SK-N-MC (cell line): Measurements from ENCODE around the gene LRRC23.
"Not testable (repeated sequence)": the region's sequence is repeated elsewhere in the genome, so short reads cannot be mapped to it uniquely, and the experiment has no call there.

Experiments used
- DNase-seq: peaks from one replicate; pipeline ENCODE4 v3.0.0-alpha.2; 2011; ENCODE audit warnings: low read depth, low spot score
- H3K27ac ChIP-seq: fragments of 200-600 bp; sonication (generic); 2 replicates; pipeline ENCODE4 v1.5.1; 2016; ENCODE audit warnings: mixed run types
- H3K36me3 ChIP-seq: fragments of 200-600 bp; sonication (generic); 2 replicates; pipeline ENCODE4 v1.6.1; 2017; ENCODE audit warnings: antibody characterized with exemption, low read length, mixed read lengths; ENCODE audit not compliant: insufficient read depth
- H3K4me3 ChIP-seq: fragments of 200-600 bp; sonication (generic); 2 replicates; pipeline ENCODE4 v1.5.1; 2016
- H3K9ac ChIP-seq: fragments of 200-600 bp; sonication (generic); 2 replicates; pipeline ENCODE4 v1.8.0; 2017; ENCODE audit warnings: mixed run types, mixed read lengths; ENCODE audit not compliant: insufficient read length
- H3K9me3 ChIP-seq: fragments of 200-600 bp; sonication (generic); 2 replicates; pipeline ENCODE4 v1.6.1; 2017; ENCODE audit warnings: low read depth, mild to moderate bottlenecking, antibody characterized with exemption, low read length, moderate library complexity, mixed read lengths
- EZH2 ChIP-seq: fragments of 200-600 bp; sonication (generic); IDR thresholded peaks from one replicate; pipeline ENCODE4 v1.6.1; 2017; ENCODE audit warnings: antibody characterized with exemption
- FOXP2 ChIP-seq: optimal IDR thresholded peaks from 2 replicates; pipeline ENCODE3; 2011; ENCODE audit warnings: mild to moderate bottlenecking, moderate library complexity; ENCODE audit not compliant: insufficient read depth; ENCODE audit errors: extremely low read length, control extremely low read depth
- POLR2AphosphoS5 ChIP-seq: IDR thresholded peaks from 2 replicates; pipeline ENCODE4 v1.6.1; 2012; ENCODE audit warnings: mild to moderate bottlenecking, low read depth, low read length, borderline replicate concordance

LRRC23 gene, protein sequence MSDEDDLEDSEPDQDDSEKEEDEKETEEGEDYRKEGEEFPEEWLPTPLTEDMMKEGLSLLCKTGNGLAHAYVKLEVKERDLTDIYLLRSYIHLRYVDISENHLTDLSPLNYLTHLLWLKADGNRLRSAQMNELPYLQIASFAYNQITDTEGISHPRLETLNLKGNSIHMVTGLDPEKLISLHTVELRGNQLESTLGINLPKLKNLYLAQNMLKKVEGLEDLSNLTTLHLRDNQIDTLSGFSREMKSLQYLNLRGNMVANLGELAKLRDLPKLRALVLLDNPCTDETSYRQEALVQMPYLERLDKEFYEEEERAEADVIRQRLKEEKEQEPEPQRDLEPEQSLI

GRCh38 chr12:6904280-6905276 lies at the start of gene LRRC23:
Gene LRRC23, plus strand, starts transcription at chr12:6904822. Its CDS starts 812 bp downstream, at chr12:6905634.
- Histone ChIP-seq H3K36me3 (no peaks in the 10 kb centered on the region), H3K4me3 (peak within 1 kb of the TSS; percentile 80), H3K9ac (peak within 1 kb of the TSS; percentile 75), H3K27ac (peak within 1 kb of the TSS; percentile 68), H3K9me3 (no peaks in the 10 kb centered on the region)
- no peak for TF ChIP-seq FOXP2
- peak; percentile 73; the same call in 1 of the 2 replicates for TF ChIP-seq POLR2AphosphoS5
- TF ChIP-seq EZH2: no peak
- peak; percentile 88 for DNase-seq

- H3K27ac ChIP-seq: no peak overlapping the region
- DNase-seq: no peak
- H3K9ac ChIP-seq: no peak overlapping the region
- no peak overlapping the region for H3K4me3 ChIP-seq
- TF ChIP-seq EZH2 (no peak), POLR2AphosphoS5 (no peak), FOXP2 (no peak)
- no peaks in the 10 kb centered on the region for H3K9me3 ChIP-seq
- peaks cover 51% of the 10 kb centered on the region for H3K36me3 ChIP-seq
These were observed 49.3 kb upstream of the LRRC23 start for GRCh38 chr12:6855322-6855721.

DNA sequence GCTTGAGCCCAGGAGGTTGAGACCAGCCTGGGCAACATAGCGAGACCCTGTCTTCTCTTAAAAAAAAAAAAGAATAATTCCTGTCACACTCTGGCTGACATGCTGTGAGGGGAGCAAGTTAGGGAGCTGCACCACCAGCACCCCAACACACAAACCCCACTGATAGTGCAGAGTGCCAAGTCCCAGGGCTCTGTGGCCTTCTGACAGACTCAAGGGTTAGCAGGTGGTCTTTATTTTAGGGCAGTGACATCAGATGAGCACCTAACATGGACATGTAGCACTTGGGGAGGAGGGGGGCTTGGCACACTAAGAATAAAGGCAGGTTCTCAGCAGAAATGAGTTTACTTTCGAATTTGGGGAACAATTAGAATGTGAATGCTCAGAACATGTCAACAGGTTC lies 45.8 kb upstream of the LRRC23 start:
- Histone ChIP-seq H3K9ac (no peak overlapping the region), H3K27ac (no peak overlapping the region), H3K9me3 (no peaks in the 10 kb centered on the region), H3K4me3 (no peak overlapping the region), H3K36me3 (peaks cover 84% of the 10 kb centered on the region)
- TF ChIP-seq FOXP2: no peak
- no peak for TF ChIP-seq EZH2
- TF ChIP-seq POLR2AphosphoS5: no peak
- DNase-seq: no peak

GRCh38 chr12:6860116-6860515 lies 44.5 kb upstream of the LRRC23 start:
- Histone ChIP-seq H3K4me3 (no peak overlapping the region), H3K9me3 (no peaks in the 10 kb centered on the region), H3K36me3 (peaks cover 90% of the 10 kb centered on the region), H3K9ac (no peak overlapping the region), H3K27ac (no peak overlapping the region)
- no peak for TF ChIP-seq POLR2AphosphoS5
- TF ChIP-seq FOXP2: no peak
- TF ChIP-seq EZH2: no peak
- DNase-seq: no peak

GRCh38 chr12:6860942-6861341 lies 43.7 kb upstream of the LRRC23 start:
- Histone ChIP-seq H3K36me3 (peaks cover 82% of the 10 kb centered on the region), H3K4me3 (no peak overlapping the region), H3K27ac (no peak overlapping the region), H3K9ac (no peak overlapping the region), H3K9me3 (no peaks in the 10 kb centered on the region)
- TF ChIP-seq EZH2 (no peak), POLR2AphosphoS5 (no peak), FOXP2 (no peak)
- no peak for DNase-seq

GRCh38 chr12:6861391-6861790 lies 43.2 kb upstream of the LRRC23 start:
- H3K36me3 ChIP-seq: peaks cover 77% of the 10 kb centered on the region
- DNase-seq: no peak
- H3K9ac ChIP-seq: no peak overlapping the region
- H3K27ac ChIP-seq: no peak overlapping the region
- no peaks in the 10 kb centered on the region for H3K9me3 ChIP-seq
- H3K4me3 ChIP-seq: no peak overlapping the region
- TF ChIP-seq EZH2 (no peak), FOXP2 (no peak), POLR2AphosphoS5 (no peak)

DNA sequence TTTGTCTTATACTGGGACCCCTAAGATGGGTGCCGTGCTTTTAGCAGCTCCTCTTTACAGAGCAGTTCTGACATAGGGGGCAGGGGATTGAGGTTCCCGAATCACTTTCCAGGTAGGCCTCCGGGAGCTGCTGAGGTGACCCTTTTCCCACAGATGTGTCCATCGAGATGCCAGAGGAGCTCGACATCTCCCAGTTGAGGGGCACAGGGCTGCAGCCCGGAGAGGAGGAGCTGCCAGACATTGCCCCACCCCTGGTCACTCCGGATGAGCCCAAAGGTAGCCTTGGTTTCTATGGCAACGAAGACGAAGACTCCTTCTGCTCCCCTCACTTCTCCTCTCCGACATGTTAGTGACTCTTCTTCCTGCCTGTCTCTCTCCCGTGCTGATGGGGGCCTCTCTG lies 41.6 kb upstream of the LRRC23 start:
- H3K27ac ChIP-seq: no peak overlapping the region
- H3K36me3 ChIP-seq: peaks cover 61% of the 10 kb centered on the region
- H3K9me3 ChIP-seq: no peaks in the 10 kb centered on the region
- H3K9ac ChIP-seq: no peak overlapping the region
- no peak for TF ChIP-seq EZH2
- no peak for TF ChIP-seq FOXP2
- no peak for TF ChIP-seq POLR2AphosphoS5
- H3K4me3 ChIP-seq: no peak overlapping the region
- DNase-seq: no peak

GRCh38 chr12:6863586-6864321 lies 40.9 kb upstream of the LRRC23 start:
- Histone ChIP-seq H3K4me3 (no peak overlapping the region), H3K27ac (no peak overlapping the region), H3K9me3 (no peaks in the 10 kb centered on the region), H3K36me3 (peaks cover 54% of the 10 kb centered on the region), H3K9ac (no peak overlapping the region)
- DNase-seq: no peak
- TF ChIP-seq FOXP2 (no peak), POLR2AphosphoS5 (no peak), EZH2 (no peak)

DNA sequence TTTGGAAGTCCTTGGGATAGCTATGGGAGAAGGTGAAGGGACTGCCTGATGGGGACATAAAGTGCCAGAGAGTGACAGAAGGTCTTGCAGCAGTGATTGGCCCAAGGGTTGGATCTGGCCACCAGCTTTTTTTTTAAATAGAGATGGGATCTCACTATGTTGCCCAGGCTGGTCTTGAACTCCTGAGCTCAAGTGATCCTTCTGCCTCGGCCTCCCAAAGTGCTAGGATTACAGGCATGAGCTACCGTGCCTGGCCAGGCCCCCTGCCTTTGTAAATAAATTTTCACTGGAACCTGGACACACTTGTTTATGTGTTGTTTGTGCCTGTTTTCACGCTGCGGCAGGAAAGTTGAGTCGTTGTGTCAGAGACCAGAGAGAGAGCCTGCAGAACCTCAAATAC lies 39.3 kb upstream of the LRRC23 start:
- not testable (repeated sequence) for H3K9me3 ChIP-seq, DNase-seq, H3K27ac ChIP-seq, H3K4me3 ChIP-seq, H3K9ac ChIP-seq
- peaks cover 54% of the 10 kb centered on the region for H3K36me3 ChIP-seq
